HG02938 (cell line): ENCODE measurements around the gene PTPRE.

Source experiments
- ATAC-seq: cut with Tn5 transposase; IDR thresholded peaks from one replicate; pipeline ENCODE4 v1.9.1; 2021; ENCODE audit warnings: mild to moderate bottlenecking, moderate library complexity; ENCODE audit not compliant: unreplicated experiment

PTPRE gene

DNA sequence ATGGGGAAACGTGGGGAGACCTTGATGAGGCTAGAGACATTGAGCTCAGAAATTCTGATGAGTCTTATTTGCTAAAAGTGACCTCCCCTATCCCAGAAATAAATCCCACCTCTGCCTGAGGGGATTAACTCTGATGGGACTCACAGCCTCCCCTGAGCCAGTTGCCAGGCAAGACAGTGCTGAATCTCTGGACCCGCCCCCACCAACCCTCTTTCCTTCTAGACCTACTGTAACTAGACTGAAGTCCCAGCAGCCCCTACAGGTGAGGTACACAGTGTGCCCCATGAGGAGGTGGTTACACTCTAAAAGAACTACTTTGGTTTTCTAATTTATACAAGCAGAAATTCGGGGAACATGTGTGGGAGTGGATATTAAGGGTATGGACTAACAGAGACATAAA lies 42.9 kb downstream of the PTPRE start:
- no peak for ATAC-seq

DNA sequence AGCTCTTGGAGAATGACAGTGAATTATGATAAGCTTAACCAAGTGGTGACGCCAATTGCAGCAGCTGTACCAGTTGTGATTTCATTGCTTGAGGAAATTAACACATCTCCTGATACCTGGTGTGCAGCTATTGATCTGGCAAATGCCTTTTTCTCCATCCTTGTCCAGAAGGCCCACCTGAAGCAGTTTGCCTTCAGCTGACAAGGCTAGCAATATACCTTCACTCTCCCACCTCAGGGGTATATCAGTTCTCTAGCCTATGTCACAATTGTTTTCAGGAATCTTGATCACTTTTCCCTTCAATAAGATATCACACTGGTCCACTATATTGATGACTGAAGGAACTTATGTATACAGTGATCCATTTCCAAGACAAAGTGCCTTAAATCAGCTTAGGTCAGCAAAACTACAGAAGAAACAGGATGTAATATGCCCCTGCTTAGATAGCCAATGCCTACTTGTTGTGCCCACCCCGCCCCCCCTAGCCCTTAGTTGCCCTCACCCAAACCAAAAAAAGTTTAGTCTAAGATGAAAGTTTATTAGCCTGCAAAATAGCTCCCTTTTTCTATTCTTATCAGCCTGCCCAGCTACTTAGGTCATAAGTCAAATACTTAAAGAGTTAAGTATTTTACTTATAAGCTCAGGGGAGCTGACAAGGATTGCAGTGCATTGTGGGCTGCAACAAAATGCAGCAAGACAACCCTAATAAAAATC lies 45.1 kb downstream of the PTPRE start:
- ATAC-seq = no peak

DNA sequence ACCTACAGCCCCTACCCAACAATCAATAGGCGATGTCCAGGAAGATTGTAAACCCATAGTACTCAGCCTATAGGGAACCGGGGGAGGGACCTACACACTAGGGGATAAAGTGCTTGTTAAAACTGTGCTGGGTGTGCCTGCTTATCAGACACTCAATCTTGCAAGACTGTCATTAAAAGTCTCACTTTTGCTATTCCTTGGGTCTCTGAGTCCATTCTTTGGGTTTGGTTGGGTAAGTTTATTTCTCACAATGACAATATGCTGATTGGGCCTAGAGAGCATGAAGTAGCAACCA lies 45.6 kb downstream of the PTPRE start:
- ATAC-seq = no peak

DNA sequence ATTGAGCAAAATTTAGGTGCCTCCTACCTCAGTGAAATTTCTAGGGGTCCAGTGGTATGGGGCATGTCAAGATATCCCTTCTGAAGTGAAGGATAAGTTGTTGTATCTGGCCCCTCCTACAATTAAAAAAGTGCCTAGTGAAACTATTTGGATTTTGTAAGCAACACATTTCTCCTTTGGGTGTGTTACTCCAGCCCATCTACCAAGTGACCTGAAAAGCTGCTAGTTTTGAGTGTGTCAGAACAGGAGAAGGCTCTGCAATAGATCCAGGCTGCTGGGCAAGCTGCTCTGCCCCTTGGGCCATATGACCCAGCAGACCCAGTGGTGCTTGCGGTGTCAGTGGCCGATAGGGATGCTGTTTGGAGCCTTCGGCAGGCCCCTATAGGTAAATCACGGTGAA lies 46.0 kb downstream of the PTPRE start:
- ATAC-seq = no peak

DNA sequence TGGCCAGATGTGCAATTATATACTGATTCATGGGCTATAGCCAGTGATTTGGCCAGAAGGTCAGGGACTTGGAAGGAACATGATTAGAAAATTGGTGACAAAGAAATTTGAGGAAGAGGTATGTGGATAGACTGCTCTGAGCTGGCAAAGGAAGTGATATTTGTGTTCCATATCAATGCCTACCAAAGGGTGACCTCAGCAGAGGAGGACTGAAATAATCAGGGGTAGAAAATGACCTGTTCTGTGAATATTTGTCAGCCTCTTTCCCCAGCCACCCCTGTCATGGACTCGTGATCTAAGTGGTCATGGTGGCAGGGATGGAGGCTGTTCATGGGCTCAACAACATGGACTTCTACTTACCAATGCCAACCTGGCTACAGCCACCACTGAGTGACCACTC lies 47.0 kb downstream of the PTPRE start:
- ATAC-seq = no peak

GRCh38 chr10:127959428-127959827 lies 52.5 kb downstream of the PTPRE start:
- ATAC-seq = no peak

DNA sequence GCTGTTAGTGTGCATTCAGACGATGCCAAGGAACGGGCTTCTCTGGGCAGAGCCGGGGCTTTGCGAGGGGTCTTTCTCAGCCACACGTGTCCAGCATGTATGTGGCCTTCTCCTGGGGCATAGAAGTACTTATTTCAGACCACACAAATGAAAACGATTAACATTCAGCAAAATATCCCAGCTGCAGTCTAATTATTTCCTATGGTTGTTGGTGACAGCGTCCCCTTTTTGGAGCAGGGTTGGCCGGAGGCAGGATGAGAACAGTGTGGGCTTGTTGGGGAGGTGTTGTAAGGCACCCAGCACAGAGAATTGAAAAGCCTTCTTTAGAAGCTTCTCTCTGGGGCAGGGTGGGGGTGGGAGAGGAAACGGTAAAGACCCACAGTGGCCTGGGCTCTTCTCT lies 54.2 kb downstream of the PTPRE start:
- ATAC-seq = no peak

DNA sequence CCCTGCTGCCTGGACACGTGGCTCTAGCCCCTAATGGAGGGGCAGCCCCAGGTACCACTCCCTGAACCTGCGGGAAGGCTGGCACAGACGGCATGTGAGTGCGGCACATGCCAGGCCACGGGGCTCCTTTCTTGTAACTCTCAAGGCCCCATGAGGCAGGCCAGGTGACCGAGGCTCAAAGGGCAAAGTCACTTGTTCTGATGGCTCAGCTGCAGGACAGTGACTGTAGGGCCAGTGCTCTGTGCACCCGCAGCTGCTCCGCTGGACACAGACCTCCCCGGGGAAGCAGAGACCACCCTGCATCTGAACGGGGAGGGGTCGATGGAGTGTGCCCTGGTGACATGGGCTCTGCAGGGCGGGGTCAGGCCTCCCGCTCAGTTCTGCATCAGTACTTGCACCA lies 55.3 kb downstream of the PTPRE start:
- ATAC-seq = no peak

DNA sequence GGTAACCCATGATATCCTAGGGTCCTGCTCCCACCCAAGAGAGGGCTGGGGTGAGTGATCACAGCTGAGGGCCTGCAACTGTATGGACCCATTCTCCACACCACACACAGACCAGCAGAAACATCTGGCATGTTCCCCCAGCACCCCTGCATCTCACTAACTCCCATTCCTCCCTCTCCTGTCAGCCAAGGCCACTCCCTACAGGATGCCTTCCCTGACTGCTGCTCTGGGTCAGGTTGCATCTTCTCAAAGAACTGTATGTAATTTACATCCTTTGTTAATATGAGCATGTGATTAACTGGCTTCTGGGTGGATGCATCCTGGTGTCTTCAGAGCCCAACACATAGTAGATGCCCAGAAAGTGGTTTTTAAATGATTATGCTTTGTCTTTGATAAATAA lies 56.2 kb downstream of the PTPRE start:
- no peak for ATAC-seq

GRCh38 chr10:127964621-127965020 lies 57.7 kb downstream of the PTPRE start:
- no peak for ATAC-seq

GRCh38 chr10:127966875-127967274 lies 60.0 kb downstream of the PTPRE start:
- no peak for ATAC-seq

DNA sequence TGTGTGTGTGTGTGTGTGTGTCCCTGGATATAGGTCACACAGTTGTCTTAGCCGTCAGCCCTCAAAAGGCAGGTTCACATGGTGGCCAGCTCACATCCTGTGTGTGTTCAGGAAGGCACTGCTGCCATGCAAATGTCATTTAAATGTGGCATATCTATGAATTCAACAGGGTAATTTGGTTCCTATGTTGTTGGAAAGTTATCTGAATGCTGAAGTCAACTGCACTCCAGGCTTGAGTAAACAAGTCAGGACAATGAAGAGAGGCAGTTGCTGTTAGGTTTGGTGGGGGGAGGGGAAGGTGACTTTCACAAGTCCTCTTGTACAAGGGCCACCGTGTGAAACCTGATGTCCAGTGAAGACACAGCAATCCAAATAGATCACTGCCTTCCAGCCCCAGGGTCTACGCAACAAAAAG lies 61.1 kb downstream of the PTPRE start:
- ATAC-seq = no peak

DNA sequence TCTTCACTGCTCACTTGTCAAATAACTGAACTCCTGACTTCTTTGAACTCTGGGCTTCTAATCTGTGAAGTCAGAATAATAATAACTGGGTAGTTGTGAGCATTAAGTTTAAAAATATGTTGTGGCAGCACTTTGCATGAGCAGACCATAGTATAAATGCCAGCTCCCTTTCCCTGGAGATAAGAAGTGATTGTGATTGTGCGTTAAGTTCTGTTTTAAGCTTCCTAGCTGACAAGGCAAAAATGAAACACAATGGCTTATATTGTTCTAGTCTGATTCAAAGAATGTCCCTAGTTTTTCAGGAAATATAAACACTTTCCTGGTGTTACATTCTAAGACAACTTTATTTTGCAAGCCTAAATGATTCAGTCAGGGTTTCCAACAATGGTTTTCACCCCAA lies 61.8 kb downstream of the PTPRE start:
- no peak for ATAC-seq

GRCh38 chr10:127971101-127971946 lies 64.4 kb downstream of the PTPRE start:
- ATAC-seq = no peak

- no peak for ATAC-seq
These were observed 65.2 kb downstream of the PTPRE start for GRCh38 chr10:127971963-127972615.

DNA sequence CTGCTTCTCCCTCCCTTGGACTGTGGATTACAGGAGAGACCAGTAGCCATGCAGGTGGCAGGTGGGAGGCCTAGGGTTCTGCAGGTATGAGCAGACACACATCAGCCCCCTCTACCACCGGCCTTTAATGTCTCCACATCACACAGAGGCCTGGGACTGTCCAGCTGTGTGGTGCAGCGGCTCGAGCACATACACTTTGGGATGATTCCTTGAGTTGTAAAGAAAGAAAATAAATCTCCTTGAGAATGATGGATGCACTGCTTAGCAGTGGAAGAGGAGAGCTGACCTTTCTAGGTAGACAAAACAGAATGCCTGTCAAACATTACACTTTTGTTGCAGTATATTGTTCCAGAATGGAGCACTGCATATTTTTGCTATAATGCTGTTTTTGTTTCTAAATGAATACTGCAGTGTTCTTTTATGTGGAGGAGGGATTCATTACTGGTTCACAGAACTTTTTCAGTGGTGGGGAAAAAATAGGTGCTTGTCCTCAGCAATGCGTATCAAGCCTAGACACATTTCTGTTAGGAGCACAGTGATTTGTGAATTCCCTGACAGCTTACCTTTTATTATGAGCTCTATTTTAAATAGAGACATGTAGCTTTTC lies 66.0 kb downstream of the PTPRE start:
- no peak for ATAC-seq

GRCh38 chr10:127973791-127974311 lies 66.9 kb downstream of the PTPRE start:
- ATAC-seq = no peak

GRCh38 chr10:127974911-127975310 lies 68.0 kb downstream of the PTPRE start:
- no peak for ATAC-seq

- ATAC-seq = no peak
These were observed 69.4 kb downstream of the PTPRE start for GRCh38 chr10:127976286-127976685.

GRCh38 chr10:127976701-127977356 lies 69.9 kb downstream of the PTPRE start:
- no peak for ATAC-seq
